Effector memory CD4-positive, alpha-beta T cell (primary cell): ENCODE measurements around the gene RPS6KC1.

Experiments
- DNase-seq, 3 donors: peaks; one replicate each; pipeline ENCODE4 v3.0.0-alpha.2; 2020
- H3K27ac ChIP-seq: 2 replicates; pipeline ENCODE4 v1.7.0; 2013; ENCODE audit warnings: mild to moderate bottlenecking, low read length, moderate library complexity; ENCODE audit not compliant: insufficient read depth, poor library complexity, severe bottlenecking
- H3K27me3 ChIP-seq: replicated peaks from 2 replicates; pipeline ENCODE4 v1.7.0; 2013; ENCODE audit warnings: mild to moderate bottlenecking, low read length; ENCODE audit not compliant: insufficient read depth, control insufficient read depth, poor library complexity, severe bottlenecking
- H3K36me3 ChIP-seq: 2 replicates; pipeline ENCODE4 v1.7.0; 2013; ENCODE audit warnings: mild to moderate bottlenecking, low read length, moderate library complexity; ENCODE audit not compliant: control insufficient read depth, insufficient read depth
- H3K4me1 ChIP-seq: 2 replicates; pipeline ENCODE4 v1.7.0; 2013; ENCODE audit warnings: low read length, mild to moderate bottlenecking; ENCODE audit not compliant: control insufficient read depth, insufficient read depth, poor library complexity, severe bottlenecking
- H3K4me3 ChIP-seq: 2 replicates; pipeline ENCODE4 v1.7.0; 2013; ENCODE audit warnings: low read length, low read depth, mild to moderate bottlenecking; ENCODE audit not compliant: insufficient read depth, poor library complexity, severe bottlenecking
- H3K9me3 ChIP-seq: 2 replicates; pipeline ENCODE4 v1.7.0; 2013; ENCODE audit warnings: mild to moderate bottlenecking, low read length, moderate library complexity; ENCODE audit not compliant: control insufficient read depth

RPS6KC1 gene

GRCh38 chr1:213054142-213054541 lies 3.1 kb downstream of the RPS6KC1 start:
- no peak for DNase-seq
- H3K27ac ChIP-seq, result no peak overlapping the region
- no peaks in the 10 kb centered on the region for H3K27me3 ChIP-seq
- H3K4me1 ChIP-seq, result peaks cover 5% of the 10 kb centered on the region
- no peak overlapping the region for H3K4me3 ChIP-seq
- no peaks in the 10 kb centered on the region for H3K36me3 ChIP-seq
- H3K9me3 ChIP-seq, result no peaks in the 10 kb centered on the region

GRCh38 chr1:213054733-213055591 lies 3.9 kb downstream of the RPS6KC1 start:
- Histone ChIP-seq H3K4me3 (no peak overlapping the region), H3K27me3 (no peaks in the 10 kb centered on the region), H3K36me3 (no peaks in the 10 kb centered on the region), H3K9me3 (no peaks in the 10 kb centered on the region), H3K4me1 (peaks cover 5% of the 10 kb centered on the region), H3K27ac (no peak overlapping the region)
- DNase-seq, result no peak

GRCh38 chr1:213055767-213056166 lies 4.7 kb downstream of the RPS6KC1 start:
- DNase-seq, result no peak
- Histone ChIP-seq H3K9me3 (no peaks in the 10 kb centered on the region), H3K36me3 (no peaks in the 10 kb centered on the region), H3K4me1 (peaks cover 5% of the 10 kb centered on the region), H3K4me3 (no peak overlapping the region), H3K27me3 (no peaks in the 10 kb centered on the region), H3K27ac (no peak overlapping the region)

GRCh38 chr1:213057264-213058059 lies 6.4 kb downstream of the RPS6KC1 start:
- no peak overlapping the region for H3K27ac ChIP-seq
- H3K36me3 ChIP-seq, result no peaks in the 10 kb centered on the region
- no peak for DNase-seq
- no peaks in the 10 kb centered on the region for H3K27me3 ChIP-seq
- no peak overlapping the region for H3K4me3 ChIP-seq
- no peaks in the 10 kb centered on the region for H3K9me3 ChIP-seq
- no peaks in the 10 kb centered on the region for H3K4me1 ChIP-seq

GRCh38 chr1:213060836-213061235 lies 9.8 kb downstream of the RPS6KC1 start:
- H3K4me1 ChIP-seq, result no peaks in the 10 kb centered on the region
- DNase-seq, result no peak
- H3K27ac ChIP-seq, result no peak overlapping the region
- no peaks in the 10 kb centered on the region for H3K27me3 ChIP-seq
- H3K9me3 ChIP-seq, result no peaks in the 10 kb centered on the region
- no peaks in the 10 kb centered on the region for H3K36me3 ChIP-seq
- H3K4me3 ChIP-seq, result no peak overlapping the region

- H3K4me1 ChIP-seq, result no peaks in the 10 kb centered on the region
- no peak for DNase-seq
- H3K9me3 ChIP-seq, result no peaks in the 10 kb centered on the region
Observed at GRCh38 chr1:213061263-213061662, 10.2 kb downstream of the RPS6KC1 start.

GRCh38 chr1:213065800-213066199 lies 14.8 kb downstream of the RPS6KC1 start:
- Histone ChIP-seq H3K27me3 (no peaks in the 10 kb centered on the region), H3K27ac (no peak overlapping the region), H3K4me3 (no peak overlapping the region), H3K9me3 (no peaks in the 10 kb centered on the region), H3K36me3 (no peaks in the 10 kb centered on the region), H3K4me1 (no peaks in the 10 kb centered on the region)
- DNase-seq, result no peak

More at GRCh38 chr1:213061263-213061662, 10.2 kb downstream of the RPS6KC1 start:
- Histone ChIP-seq H3K27me3 (no peaks in the 10 kb centered on the region), H3K36me3 (no peaks in the 10 kb centered on the region), H3K4me3 (no peak overlapping the region), H3K27ac (no peak overlapping the region)

- Histone ChIP-seq H3K4me1 (no peaks in the 10 kb centered on the region), H3K9me3 (no peaks in the 10 kb centered on the region), H3K27me3 (no peaks in the 10 kb centered on the region), H3K36me3 (no peaks in the 10 kb centered on the region), H3K27ac (no peak overlapping the region), H3K4me3 (no peak overlapping the region)
- no peak for DNase-seq
Observed at GRCh38 chr1:213066363-213066762, 15.3 kb downstream of the RPS6KC1 start.

- H3K36me3 ChIP-seq, result no peaks in the 10 kb centered on the region
- no peaks in the 10 kb centered on the region for H3K4me1 ChIP-seq
- H3K27ac ChIP-seq, result no peak overlapping the region
- no peaks in the 10 kb centered on the region for H3K27me3 ChIP-seq
- no peaks in the 10 kb centered on the region for H3K9me3 ChIP-seq
- no peak for DNase-seq
- H3K4me3 ChIP-seq, result no peak overlapping the region
Observed at GRCh38 chr1:213067352-213067751, 16.3 kb downstream of the RPS6KC1 start.

GRCh38 chr1:213070406-213070805 lies 19.4 kb downstream of the RPS6KC1 start:
- H3K4me3 ChIP-seq, result no peak overlapping the region
- H3K4me1 ChIP-seq, result no peaks in the 10 kb centered on the region
- no peaks in the 10 kb centered on the region for H3K27me3 ChIP-seq
- no peaks in the 10 kb centered on the region for H3K9me3 ChIP-seq
- H3K27ac ChIP-seq, result no peak overlapping the region
- DNase-seq, result peak in 1 of 3 donors; percentile 2
- H3K36me3 ChIP-seq, result no peaks in the 10 kb centered on the region
